GM12878 (cell line): ENCODE measurements around the gene KIRREL3.

Experiments used
- ASH2L ChIP-seq: fragments of 300-600, 200-600 bp; sonication (generic); IDR thresholded peaks from 2 replicates; pipeline ENCODE4 v1.6.1; 2017; ENCODE audit warnings: low read depth, mild to moderate bottlenecking, borderline replicate concordance
- MAX ChIP-seq: IDR thresholded peaks from 2 replicates; pipeline ENCODE4 v1.6.1; 2012; ENCODE audit warnings: low read depth, low read length, improper control_type of control experiment
- MTA2 ChIP-seq: fragments of 450-650 bp; IDR thresholded peaks from 2 replicates; pipeline ENCODE4 v1.6.1; 2016; ENCODE audit warnings: low read depth, mild to moderate bottlenecking, moderate library complexity
- POLR2A ChIP-seq: IDR thresholded peaks from 2 replicates; pipeline ENCODE4 v1.6.1; 2011; ENCODE audit warnings: low read depth, mild to moderate bottlenecking, low read length
- RAD51 ChIP-seq: fragments of 450-650 bp; IDR thresholded peaks from 2 replicates; pipeline ENCODE4 v1.6.1; 2016; ENCODE audit warnings: moderate library complexity, mild to moderate bottlenecking, inconsistent platforms
- TAF1 ChIP-seq: IDR thresholded peaks from 2 replicates; pipeline ENCODE4 v1.6.1; 2011; ENCODE audit warnings: mild to moderate bottlenecking, low read depth, low read length, borderline replicate concordance
- ZNF687 ChIP-seq: fragments of 450-650 bp; IDR thresholded peaks from 2 replicates; pipeline ENCODE4 v1.6.1; 2017; ENCODE audit warnings: mild to moderate bottlenecking, moderate library complexity

DNA sequence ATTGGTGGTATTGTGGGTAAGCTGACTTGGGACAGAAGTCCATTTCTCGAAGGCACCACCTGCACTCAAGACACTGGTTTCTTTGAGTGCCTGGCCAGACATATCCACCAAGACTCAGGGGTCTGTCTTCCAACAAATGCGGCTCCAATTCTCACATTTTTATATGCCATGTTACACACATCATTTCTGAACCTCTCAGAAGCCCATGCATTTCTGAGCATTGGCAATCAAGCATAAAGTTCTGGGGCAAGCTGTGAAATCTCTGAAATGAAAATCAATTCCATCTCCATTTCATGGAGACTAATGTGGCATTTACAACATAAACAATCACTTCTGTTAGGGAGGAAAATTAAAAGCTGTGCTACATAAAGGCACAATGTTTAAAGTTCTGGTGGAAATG lies 243.7 kb downstream of the KIRREL3 start:
- TF ChIP-seq MTA2: no peak
- no peak for TF ChIP-seq RAD51
- no peak for TF ChIP-seq POLR2A
- no peak for TF ChIP-seq MAX
- no peak for TF ChIP-seq ZNF687
- TF ChIP-seq TAF1: no peak
- no peak for TF ChIP-seq ASH2L
